Stimulated activated CD8-positive, alpha-beta memory T cell treated with anti-CD3 and anti-CD28 coated beads, Interleukin-12 subunit alpha, Interleukin-12 subunit beta, amount 100 ng/mL, for 24 hours (primary cell): ENCODE measurements around the gene SMARCC2.
"Not testable (repeated sequence)": the region's sequence is repeated elsewhere in the genome, so short reads cannot be mapped to it uniquely, and the experiment has no call there.

Experiments used
- DNase-seq: peaks from one replicate; pipeline ENCODE4 v3.0.0-alpha.2; 2020; ENCODE audit errors: extremely low read depth

SMARCC2 gene

GRCh38 chr12:56208006-56208405, 18.7 kb upstream of the SMARCC2 start:
- DNase-seq = no peak

- DNase-seq = no peak
Observed at GRCh38 chr12:56206452-56207166, 17.3 kb upstream of the SMARCC2 start.

GRCh38 chr12:56205445-56205844, 16.2 kb upstream of the SMARCC2 start:
- DNase-seq = no peak

GRCh38 chr12:56204275-56204674, 15.0 kb upstream of the SMARCC2 start:
- DNase-seq = no peak

GRCh38 chr12:56202838-56203237, 13.6 kb upstream of the SMARCC2 start:
- no peak for DNase-seq

GRCh38 chr12:56202366-56202765, 13.1 kb upstream of the SMARCC2 start:
- DNase-seq = no peak

GRCh38 chr12:56198836-56199235, 9.6 kb upstream of the SMARCC2 start:
- no peak for DNase-seq

GRCh38 chr12:56197921-56198635, 8.8 kb upstream of the SMARCC2 start:
- no peak for DNase-seq

GRCh38 chr12:56196818-56197550, 7.7 kb upstream of the SMARCC2 start:
- not testable (repeated sequence) for DNase-seq

GRCh38 chr12:56193025-56193578, 3.8 kb upstream of the SMARCC2 start:
- DNase-seq = no peak

- no peak for DNase-seq
Observed at GRCh38 chr12:56192582-56192981, 3.3 kb upstream of the SMARCC2 start.

- DNase-seq = no peak
Observed at GRCh38 chr12:56190695-56191155, 1.4 kb upstream of the SMARCC2 start.

GRCh38 chr12:56189918-56190694, 823 bp upstream of the SMARCC2 start:
- peak; percentile 55 for DNase-seq

GRCh38 chr12:56188778-56189098, 545 bp downstream of the SMARCC2 start:
- DNase-seq = no peak

GRCh38 chr12:56188131-56188777, 1.0 kb downstream of the SMARCC2 start:
- no peak for DNase-seq

GRCh38 chr12:56186957-56187356, 2.3 kb downstream of the SMARCC2 start:
- no peak for DNase-seq

GRCh38 chr12:56178347-56178746, 10.9 kb downstream of the SMARCC2 start:
- no peak for DNase-seq

- no peak for DNase-seq
Observed at GRCh38 chr12:56172839-56173238, 16.4 kb downstream of the SMARCC2 start.

- no peak for DNase-seq
Observed at GRCh38 chr12:56169229-56169759, 20.0 kb downstream of the SMARCC2 start.

GRCh38 chr12:56165369-56165768, 23.9 kb downstream of the SMARCC2 start:
- DNase-seq = no peak

- no peak for DNase-seq
Observed at GRCh38 chr12:56164345-56164729, 24.9 kb downstream of the SMARCC2 start.
